Measurements from ENCODE around the gene NOXO1. TPM values are rescaled to one million over a fixed set of nuclear protein-coding genes. Genes with fewer than 3 reads are reported as not detected.

Gene NOXO1
- total and polyA plus RNA-seq, 10 of the 15 experiments (the other 5 are each of a cell fraction or from before 2014, with no cell fraction given): 0.09 to 0.76 (median 0.26) TPM; not detected in 4

DNA sequence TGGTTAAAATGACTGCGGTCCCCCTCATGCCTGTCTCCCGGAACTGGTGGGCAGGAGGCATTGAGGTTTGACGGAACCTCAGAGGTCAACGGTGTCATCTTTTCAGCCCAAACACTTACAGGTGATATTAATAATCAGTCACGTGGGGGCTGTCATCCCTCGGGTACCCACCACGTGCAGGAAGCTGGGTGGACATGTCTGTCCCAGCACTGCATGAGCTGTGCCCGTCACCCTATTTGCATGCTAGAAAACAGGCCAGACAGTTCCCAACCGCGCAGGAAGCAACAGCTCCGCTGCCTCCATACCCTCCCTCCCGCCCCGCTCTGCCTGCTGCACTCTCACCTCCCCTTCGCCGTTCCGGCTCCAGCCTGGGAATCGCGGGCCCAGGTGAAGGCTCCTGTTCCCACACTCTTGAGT, 9.9 kb upstream of the NOXO1 start:
- Histone ChIP-seq H3K27ac (ENCODE audit: control insufficient read depth, insufficient read depth) (peak overlapping the region; percentile 27; the same call in 1 of the 2 replicates), H3K27me3 (replicated peaks in 1 of 2; ENCODE audit: control insufficient read depth in 2 of 2, insufficient read depth in 2 of 2, low read length in 1 of 2) (no peaks in the 10 kb centered on the region), H3K9ac (ENCODE audit: control insufficient read depth, insufficient read depth, low read length) (peak overlapping the region; percentile 36), H3K4me2 (ENCODE audit: control insufficient read depth, insufficient read depth) (peak overlapping the region; percentile 98), H3K9me3 (replicated peaks; ENCODE audit: control insufficient read depth, insufficient read depth, low read length) (peaks cover 1% of the 10 kb centered on the region; the same call in 1 of the 3 replicates), H3K4me1 (ENCODE audit: control insufficient read depth, insufficient read depth, low read length) (peaks cover 27% of the 10 kb centered on the region), H3K4me3 (peak overlapping the region; percentile 65), H3K79me2 (ENCODE audit: control insufficient read depth, insufficient read depth, low read length) (no peaks in the 10 kb centered on the region), H2AFZ (ENCODE audit: control insufficient read depth, low read depth, low read length) (peak overlapping the region; percentile 13), H3K36me3 (ENCODE audit: control insufficient read depth in 2 of 2, insufficient read depth in 2 of 2, low read length in 1 of 2) (peaks cover 2 to 5% of the 10 kb centered on the region in 2 experiments; a peak in 3 of 4 replicates), H4K20me1 (ENCODE audit: control insufficient read depth, insufficient read depth) (no peaks in the 10 kb centered on the region)
- SMC1A ChIA-PET (ENCODE audit: uncharacterized antibody, unreplicated experiment): no interaction called here
- ATAC-seq (peak; percentile 82), DNase-seq (ENCODE audit: low read depth, low spot score) (peak; percentile 71), FAIRE-seq (peak; percentile 90)
- CTCF ChIA-PET: interaction anchor here (0.9 to 6.5 kb wide), 4 partner anchors 9 to 27 kb away, joined by 3 to 54 read pairs (median 4); partner anchors contain the start of genes NOXO1, RNF151 and RPS2
- in situ Hi-C loops (cut with MboI) (no loop called here), intact Hi-C loops (cut with micrococcal nuclease; ENCODE audit: unreplicated experiment) (no loop called here)
- RAD21 ChIA-PET (ENCODE audit: unreplicated experiment): interaction anchor here (0.8 to 1.9 kb wide), 6 partner anchors 10 to 149 kb away, joined by 3 to 12 read pairs (median 3); partner anchors contain the start of genes NOXO1 and RPS2
- WGBS (ENCODE audit: insufficient coverage, insufficient replicate concordance, low lambda C conversion rate, missing lambda C conversion rate): under 1% methylated on average over 18 of the region's 18 CpGs
- POLR2A ChIA-PET: interaction anchor here (0.6 to 3.3 kb wide), 8 partner anchors 10 to 314 kb away, joined by 3 to 18 read pairs (median 10); partner anchors contain the start of genes NOXO1, RNF151, RPS2 and TBL3
- no TSS peak for BruUV-seq (replicated peaks)
- TF ChIP-seq, protein P1, sequence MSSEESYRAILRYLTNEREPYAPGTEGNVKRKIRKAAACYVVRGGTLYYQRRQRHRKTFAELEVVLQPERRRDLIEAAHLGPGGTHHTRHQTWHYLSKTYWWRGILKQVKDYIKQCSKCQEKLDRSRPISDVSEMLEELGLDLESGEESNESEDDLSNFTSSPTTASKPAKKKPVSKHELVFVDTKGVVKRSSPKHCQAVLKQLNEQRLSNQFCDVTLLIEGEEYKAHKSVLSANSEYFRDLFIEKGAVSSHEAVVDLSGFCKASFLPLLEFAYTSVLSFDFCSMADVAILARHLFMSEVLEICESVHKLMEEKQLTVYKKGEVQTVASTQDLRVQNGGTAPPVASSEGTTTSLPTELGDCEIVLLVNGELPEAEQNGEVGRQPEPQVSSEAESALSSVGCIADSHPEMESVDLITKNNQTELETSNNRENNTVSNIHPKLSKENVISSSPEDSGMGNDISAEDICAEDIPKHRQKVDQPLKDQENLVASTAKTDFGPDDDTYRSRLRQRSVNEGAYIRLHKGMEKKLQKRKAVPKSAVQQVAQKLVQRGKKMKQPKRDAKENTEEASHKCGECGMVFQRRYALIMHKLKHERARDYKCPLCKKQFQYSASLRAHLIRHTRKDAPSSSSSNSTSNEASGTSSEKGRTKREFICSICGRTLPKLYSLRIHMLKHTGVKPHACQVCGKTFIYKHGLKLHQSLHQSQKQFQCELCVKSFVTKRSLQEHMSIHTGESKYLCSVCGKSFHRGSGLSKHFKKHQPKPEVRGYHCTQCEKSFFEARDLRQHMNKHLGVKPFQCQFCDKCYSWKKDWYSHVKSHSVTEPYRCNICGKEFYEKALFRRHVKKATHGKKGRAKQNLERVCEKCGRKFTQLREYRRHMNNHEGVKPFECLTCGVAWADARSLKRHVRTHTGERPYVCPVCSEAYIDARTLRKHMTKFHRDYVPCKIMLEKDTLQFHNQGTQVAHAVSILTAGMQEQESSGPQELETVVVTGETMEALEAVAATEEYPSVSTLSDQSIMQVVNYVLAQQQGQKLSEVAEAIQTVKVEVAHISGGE (CRISPR knock-in tag; IDR thresholded peaks at IDR 0.05): no peak
- TF ChIP-seq, protein P2, sequence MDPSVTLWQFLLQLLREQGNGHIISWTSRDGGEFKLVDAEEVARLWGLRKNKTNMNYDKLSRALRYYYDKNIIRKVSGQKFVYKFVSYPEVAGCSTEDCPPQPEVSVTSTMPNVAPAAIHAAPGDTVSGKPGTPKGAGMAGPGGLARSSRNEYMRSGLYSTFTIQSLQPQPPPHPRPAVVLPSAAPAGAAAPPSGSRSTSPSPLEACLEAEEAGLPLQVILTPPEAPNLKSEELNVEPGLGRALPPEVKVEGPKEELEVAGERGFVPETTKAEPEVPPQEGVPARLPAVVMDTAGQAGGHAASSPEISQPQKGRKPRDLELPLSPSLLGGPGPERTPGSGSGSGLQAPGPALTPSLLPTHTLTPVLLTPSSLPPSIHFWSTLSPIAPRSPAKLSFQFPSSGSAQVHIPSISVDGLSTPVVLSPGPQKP (IDR thresholded peaks at IDR 0.05; ENCODE audit: low read depth, low read length): no peak
- no peak for TF ChIP-seq JUND (IDR thresholded peaks at IDR 0.05; ENCODE audit: low read depth, low read length)
- TF ChIP-seq BACH1 (IDR thresholded peaks at IDR 0.05; ENCODE audit: borderline replicate concordance): no peak
- no peak for TF ChIP-seq MYC (IDR thresholded peaks at IDR 0.05; ENCODE audit: insufficient read depth, insufficient read length, insufficient replicate concordance, low read length, severe bottlenecking)
- TF ChIP-seq ZNF274 (IDR thresholded peaks at IDR 0.05; ENCODE audit: insufficient read depth, insufficient read length): no peak
- TF ChIP-seq, protein P3, sequence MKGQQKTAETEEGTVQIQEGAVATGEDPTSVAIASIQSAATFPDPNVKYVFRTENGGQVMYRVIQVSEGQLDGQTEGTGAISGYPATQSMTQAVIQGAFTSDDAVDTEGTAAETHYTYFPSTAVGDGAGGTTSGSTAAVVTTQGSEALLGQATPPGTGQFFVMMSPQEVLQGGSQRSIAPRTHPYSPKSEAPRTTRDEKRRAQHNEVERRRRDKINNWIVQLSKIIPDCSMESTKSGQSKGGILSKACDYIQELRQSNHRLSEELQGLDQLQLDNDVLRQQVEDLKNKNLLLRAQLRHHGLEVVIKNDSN (IDR thresholded peaks at IDR 0.05; ENCODE audit: borderline replicate concordance, extremely low read length, insufficient read depth, low read depth, low read length): peak; percentile 85
- TF ChIP-seq, protein P4, sequence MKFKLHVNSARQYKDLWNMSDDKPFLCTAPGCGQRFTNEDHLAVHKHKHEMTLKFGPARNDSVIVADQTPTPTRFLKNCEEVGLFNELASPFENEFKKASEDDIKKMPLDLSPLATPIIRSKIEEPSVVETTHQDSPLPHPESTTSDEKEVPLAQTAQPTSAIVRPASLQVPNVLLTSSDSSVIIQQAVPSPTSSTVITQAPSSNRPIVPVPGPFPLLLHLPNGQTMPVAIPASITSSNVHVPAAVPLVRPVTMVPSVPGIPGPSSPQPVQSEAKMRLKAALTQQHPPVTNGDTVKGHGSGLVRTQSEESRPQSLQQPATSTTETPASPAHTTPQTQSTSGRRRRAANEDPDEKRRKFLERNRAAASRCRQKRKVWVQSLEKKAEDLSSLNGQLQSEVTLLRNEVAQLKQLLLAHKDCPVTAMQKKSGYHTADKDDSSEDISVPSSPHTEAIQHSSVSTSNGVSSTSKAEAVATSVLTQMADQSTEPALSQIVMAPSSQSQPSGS (IDR thresholded peaks at IDR 0.05; ENCODE audit: low read length): no peak
- no peak for TF ChIP-seq STAT1 (conservative IDR thresholded peaks at IDR 0.05)
- TF ChIP-seq, protein P5, sequence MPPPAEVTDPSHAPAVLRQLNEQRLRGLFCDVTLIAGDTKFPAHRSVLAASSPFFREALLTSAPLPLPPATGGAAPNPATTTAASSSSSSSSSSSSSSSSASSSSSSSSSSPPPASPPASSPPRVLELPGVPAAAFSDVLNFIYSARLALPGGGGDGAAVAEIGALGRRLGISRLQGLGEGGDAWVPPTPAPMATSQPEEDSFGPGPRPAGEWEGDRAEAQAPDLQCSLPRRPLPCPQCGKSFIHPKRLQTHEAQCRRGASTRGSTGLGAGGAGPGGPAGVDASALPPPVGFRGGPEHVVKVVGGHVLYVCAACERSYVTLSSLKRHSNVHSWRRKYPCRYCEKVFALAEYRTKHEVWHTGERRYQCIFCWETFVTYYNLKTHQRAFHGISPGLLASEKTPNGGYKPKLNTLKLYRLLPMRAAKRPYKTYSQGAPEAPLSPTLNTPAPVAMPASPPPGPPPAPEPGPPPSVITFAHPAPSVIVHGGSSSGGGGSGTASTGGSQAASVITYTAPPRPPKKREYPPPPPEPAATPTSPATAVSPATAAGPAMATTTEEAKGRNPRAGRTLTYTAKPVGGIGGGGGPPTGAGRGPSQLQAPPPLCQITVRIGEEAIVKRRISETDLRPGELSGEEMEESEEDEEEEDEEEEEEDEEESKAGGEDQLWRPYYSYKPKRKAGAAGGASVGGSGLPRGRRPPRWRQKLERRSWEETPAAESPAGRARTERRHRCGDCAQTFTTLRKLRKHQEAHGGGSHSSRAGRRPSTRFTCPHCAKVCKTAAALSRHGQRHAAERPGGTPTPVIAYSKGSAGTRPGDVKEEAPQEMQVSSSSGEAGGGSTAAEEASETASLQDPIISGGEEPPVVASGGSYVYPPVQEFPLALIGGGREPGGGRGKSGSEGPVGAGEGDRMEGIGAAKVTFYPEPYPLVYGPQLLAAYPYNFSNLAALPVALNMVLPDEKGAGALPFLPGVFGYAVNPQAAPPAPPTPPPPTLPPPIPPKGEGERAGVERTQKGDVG (CRISPR knock-in tag; IDR thresholded peaks at IDR 0.05): no peak
- no peak for TF ChIP-seq RFX5 (IDR thresholded peaks at IDR 0.05; ENCODE audit: low read depth, low read length)
- TF ChIP-seq TAF1 (IDR thresholded peaks at IDR 0.05; ENCODE audit: borderline replicate concordance, low read depth, low read length): 0 out of 2 replicates have a peak, but pooled peaks have one; percentile 23
- peak; percentile 52; the same call in 1 of the 2 replicates for TF ChIP-seq YY1 (IDR thresholded peaks at IDR 0.05; ENCODE audit: low read depth, low read length)

All from GM12878 (cell line).